GM18505 (cell line): ENCODE data around the gene EEF1AKMT2.

Source experiments
- ATAC-seq: cut with Tn5 transposase; IDR thresholded peaks from one replicate; pipeline ENCODE4 v1.9.1; 2021; ENCODE audit not compliant: unreplicated experiment
- POLR2A ChIP-seq: IDR thresholded peaks from 4 replicates; pipeline ENCODE4 v1.6.1; 2011; ENCODE audit warnings: borderline replicate concordance; ENCODE audit not compliant: insufficient read depth, insufficient read length; ENCODE audit errors: extremely low read depth

Gene EEF1AKMT2

DNA sequence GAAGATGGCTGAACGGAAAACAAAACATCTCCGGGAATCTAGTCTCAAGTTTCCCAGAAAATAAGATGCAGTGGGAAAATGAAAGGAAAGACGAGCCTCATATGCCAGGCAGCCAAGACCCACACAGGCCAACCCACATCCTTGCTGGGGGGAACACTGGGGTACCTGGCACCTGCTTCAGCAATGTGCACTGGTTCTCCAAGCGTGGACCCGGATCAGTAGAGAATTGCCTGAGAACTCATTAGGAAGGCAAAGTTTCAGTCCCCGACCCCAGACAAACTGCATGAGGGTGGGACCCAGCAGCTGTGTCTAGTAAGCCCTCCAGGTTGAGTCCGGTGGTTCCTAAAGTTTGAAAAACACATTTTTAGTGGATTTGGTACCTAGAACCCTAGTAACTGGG lies 65.9 kb downstream of the EEF1AKMT2 start:
- no peak for TF ChIP-seq POLR2A
- ATAC-seq = no peak

DNA sequence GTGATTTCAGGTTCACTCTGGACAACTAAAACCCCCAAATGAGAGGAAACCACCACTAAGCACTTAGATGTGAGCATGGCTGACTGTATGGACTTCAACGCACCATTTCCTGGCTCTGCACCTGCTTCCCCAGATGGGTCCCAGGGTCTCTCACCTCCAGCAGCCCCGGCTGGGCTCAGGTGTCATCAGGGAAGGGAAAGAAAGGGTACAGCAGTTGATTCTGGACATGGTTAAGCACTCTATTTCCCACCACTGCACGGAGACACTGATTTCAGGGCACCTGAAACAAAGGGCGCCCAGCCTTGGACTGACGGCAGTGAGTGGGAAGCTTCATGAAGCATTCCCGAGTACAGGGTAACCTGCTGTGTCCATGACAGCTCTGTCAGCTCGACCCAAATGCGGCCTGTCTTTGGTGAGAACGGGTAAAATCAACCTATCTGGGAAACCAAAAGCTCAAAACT lies 66.5 kb downstream of the EEF1AKMT2 start:
- no peak for ATAC-seq
- TF ChIP-seq POLR2A = no peak

DNA sequence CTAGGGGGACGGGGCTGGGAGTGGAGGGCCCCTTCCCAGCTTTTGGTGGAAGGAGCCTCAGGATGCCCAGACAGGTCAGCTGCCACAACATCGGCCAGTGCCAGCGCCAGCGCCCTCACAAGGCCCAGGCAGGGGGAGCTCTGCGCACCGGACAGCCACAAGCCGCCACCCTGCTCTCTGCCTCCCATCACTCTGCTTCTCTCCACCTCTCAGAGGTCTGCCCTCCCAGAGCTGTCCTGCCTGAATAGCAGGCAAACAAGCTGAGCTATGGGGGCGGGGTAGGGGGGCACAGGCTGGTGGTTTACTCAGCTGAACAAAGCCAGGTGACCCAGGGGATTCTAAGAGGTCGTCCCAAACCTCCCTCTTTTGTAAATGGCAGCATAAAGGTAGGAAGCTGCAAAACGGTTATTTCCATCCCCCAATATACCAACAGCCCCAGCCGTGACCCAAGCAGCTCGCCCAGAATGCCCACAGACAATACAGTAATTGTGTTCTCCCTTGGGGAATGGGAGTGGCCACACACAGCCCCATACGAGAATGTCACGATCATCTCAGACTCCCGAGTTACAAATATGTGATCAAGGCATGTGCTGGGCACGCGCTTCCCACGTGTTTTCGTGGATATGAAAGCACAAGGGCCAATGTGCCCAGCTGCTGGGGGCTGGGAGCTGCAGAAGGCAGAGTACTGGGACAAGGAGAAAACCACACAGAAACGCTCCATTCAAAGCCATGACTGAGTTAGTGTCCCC lies 67.2 kb downstream of the EEF1AKMT2 start:
- ATAC-seq = no peak
- TF ChIP-seq POLR2A = no peak

DNA sequence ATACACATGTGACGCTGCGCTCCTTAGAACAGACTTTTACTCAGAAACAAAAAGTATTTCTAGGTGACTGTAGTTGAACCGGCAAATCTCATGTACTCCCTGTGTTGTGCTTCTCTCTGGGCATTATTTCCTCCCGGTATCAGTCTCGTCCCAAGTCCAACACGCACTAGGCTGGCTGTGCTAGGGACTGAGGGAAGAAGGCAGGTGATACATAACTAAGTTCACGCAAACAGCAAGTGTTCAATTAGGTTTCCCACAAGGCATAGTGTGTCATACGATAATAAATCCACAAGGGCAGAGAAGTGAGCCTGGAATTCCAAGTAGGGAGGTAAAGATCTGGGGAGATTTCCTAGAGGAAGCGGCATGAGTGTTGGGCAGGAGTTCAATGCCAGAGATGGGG lies 67.9 kb downstream of the EEF1AKMT2 start:
- TF ChIP-seq POLR2A = no peak
- ATAC-seq = no peak

DNA sequence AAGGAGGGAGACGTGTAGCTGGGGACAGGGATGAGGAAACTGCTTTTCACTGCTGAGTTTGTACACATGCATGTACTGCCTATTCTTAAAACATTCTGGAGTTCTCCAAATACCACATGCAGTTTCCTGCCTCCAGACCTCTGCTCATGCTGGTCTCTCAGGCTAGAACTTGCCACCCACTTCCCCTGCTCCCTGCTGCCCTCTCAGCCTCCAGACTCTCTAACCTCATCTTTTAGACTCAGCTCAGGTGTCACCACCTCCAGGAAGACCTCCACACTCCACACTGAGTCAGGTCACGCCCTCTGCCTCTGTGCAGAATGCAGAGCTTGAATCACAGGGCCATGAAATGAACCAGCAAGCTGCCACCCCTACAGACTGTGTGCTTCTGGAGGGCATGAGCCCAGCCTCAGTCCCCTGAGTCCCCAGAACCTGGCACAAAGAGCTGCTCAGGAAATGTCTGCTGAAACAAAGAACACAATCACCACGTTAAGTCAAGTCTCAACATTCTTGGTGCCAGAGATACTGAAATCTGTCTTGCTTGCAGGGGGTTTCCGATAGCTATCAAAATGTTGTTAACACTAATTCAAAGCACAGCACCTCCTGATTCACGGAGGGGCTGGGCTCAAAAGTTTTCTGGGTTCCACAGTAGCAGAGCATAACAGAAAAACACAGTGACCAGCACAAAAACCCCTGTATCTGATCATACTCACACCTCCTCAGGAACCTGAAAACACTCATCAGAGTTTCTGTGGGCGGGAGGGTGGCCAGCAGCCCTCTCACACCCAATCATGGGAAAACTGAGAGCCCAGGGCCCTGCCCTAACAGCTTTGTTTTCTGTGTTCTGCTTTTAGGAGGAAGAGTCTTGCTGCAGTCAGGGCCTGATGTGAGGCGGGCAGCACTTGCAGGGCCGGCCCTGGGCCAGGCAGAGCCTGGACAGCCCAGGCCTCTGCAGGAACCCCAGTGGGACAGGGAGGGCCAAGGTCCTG lies 68.6 kb downstream of the EEF1AKMT2 start:
- ATAC-seq = peak; percentile 61
- peak; percentile 65 for TF ChIP-seq POLR2A

DNA sequence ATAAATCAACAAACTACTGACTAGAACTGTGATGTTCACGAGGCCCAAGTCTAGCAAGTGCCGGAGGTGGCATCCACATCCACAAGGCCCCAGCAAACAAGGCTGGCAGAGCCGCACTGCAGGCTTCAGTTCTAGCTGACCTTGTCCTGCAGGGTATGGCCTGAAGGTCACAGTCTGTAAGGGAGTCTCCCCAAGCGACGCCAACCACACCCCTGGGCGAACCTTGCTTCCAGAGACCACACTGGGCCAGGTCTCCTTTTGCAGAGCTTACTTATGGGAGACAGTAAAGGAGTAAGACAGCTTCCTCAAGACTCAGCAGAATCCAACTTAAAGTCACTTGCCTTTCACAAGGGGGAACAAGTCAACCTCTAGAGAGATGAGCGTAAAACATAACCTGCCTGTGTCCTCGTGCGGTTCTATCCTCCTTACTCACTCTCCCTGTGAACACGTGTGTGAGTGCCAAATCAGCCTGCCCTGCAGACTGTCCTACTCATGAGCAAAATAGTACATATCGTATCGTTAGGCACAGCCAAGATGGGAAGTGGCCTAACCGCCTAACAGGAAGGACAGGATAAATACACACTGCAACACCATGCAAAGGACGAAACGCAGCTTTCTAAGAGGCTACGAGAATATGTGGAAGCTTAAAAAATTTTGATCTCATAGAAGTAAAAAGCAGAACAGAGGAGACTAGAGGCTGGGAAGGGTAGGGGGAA lies 70.2 kb downstream of the EEF1AKMT2 start:
- no peak for TF ChIP-seq POLR2A
- ATAC-seq = no peak

DNA sequence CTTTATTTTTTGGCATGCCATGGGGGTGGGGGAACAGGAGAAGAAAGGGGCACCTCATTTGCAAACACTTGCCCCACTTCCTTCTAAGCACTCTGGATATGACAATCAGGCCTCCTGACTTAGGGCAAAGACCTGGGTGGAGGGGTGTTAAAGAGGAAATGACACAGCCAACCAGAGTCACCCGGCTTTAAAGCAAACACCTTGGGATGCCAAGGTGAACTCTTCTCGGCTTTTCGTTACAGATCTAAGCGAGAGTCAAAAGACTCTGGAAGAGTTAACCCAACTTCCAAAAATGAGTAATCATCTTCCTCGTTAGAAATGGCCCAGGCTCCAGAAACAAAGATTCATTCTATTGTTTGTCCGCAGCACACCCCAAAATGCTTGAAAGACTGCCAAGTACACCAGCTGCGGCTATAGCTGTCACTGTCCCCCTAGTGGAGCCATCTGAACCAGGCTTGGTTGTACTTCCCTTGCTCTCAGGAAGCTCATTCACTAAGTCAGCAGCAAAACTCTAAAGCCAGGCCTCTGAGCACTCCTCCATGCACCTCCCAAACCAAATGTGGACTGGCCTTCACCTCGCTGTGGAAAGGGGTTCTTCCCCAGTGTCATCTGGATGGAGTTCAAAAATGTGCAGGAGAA lies 72.4 kb downstream of the EEF1AKMT2 start:
- TF ChIP-seq POLR2A = peak; percentile 45
- peak; percentile 40 for ATAC-seq

DNA sequence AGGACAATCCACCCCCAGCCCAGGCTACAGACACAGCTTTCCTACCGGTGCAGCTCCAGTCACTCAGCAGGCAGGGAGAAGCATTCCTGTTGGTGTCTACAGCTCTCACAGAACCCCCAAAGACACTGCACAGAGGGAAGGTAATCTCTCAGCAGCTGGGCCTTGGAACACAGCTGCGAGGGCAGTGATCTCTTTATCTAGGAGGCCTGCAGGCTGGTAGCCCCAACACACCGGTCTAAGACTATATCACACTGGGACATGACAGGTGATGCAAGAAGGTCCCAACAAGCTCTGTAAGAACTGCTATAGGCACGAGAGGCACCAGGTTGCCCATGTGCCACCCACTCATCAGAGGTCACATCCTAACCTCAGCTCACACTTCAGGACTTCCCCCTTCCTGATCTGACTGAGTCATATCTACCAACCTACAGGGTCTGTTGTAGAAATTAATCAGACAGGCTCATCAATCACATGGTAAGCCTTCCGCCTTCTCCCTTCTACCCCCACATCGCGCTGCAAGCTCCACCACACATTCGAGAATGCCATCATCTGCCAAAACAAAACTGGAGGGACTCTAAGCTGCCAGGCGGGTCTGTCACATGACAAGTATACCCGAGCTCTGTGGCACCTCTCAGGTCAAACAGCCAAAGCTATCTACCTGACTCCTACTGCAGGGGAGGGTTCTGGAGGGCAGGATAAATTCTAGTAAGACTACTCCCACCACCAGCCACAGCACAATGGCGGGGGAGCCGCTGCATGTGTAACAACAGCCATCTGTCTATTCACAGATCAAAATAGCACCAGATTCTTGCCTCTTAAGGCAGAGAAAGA lies 73.6 kb downstream of the EEF1AKMT2 start:
- ATAC-seq = peak; percentile 54
- peak; percentile 50 for TF ChIP-seq POLR2A

DNA sequence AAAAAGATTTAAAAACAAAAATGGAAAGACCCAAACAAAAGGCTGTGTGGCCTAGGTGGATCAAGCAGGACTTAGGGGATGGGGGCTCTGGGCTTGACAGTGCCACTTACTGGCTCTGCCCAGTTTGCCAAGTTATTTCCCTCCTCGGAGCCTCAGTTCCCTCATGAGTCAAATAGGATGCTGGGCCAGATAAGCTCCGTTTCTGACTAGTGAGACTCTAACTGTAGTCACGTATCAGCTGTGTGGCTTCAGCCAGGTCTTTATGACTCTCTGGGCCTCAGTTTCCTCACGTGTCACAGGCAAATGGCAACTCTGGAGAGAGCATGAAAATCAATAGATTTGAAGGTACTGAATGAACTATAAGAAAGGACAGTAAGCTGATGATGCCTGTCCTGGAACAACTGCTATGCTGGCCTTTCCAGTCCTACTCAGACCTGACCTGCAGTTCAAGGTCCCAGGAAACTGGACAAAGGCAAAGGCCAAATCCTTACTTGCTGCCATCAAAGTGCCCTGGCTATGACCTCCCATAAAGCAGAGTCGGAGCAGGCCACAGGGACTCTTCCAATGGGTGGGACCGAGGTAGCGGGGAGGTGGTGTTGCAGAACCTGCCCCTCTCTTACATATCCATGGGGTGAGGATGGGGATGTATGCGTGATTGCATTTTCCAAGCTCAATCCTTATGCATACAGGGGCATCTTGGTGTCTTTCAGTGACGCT lies 74.5 kb downstream of the EEF1AKMT2 start:
- no peak for ATAC-seq
- no peak for TF ChIP-seq POLR2A

DNA sequence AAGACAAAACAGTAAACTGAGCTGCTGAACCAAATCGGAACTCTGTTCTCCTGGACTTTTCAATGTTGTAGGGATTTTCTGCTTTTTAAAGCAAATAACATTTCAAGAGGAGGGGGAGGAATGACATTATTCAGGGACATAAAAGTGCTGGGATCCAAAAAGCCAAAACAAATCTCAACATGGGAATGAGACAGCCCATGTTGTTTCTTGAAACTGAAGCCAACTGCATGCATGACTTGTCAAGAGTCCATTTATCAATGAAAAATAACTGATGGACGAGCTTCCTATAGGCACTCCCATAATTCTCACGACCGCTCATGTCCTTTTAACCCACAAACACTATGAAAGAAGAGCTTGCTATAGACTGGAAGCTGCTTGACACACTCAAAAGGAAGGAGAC lies 75.3 kb downstream of the EEF1AKMT2 start:
- ATAC-seq = no peak
- TF ChIP-seq POLR2A = no peak

DNA sequence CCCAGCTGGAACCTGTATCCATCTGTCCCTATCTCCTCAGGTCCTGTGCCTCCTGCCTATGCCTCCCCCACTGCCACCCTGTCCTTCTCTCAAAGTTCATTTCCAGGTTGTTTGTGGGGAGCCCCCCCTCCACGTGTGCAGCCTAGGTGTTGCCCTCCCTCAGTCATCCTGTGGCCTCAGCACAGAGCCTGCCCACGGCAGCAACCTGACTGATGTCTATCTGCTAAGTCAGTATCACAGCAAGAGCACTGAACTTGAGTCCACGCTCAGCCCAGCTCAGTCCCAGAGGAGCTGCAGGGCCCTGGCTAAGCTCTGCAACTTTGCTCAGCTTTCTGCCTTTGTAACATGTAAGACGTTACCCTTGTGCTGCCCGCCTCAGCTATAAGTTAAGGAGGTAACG lies 76.2 kb downstream of the EEF1AKMT2 start:
- ATAC-seq = no peak
- no peak for TF ChIP-seq POLR2A

DNA sequence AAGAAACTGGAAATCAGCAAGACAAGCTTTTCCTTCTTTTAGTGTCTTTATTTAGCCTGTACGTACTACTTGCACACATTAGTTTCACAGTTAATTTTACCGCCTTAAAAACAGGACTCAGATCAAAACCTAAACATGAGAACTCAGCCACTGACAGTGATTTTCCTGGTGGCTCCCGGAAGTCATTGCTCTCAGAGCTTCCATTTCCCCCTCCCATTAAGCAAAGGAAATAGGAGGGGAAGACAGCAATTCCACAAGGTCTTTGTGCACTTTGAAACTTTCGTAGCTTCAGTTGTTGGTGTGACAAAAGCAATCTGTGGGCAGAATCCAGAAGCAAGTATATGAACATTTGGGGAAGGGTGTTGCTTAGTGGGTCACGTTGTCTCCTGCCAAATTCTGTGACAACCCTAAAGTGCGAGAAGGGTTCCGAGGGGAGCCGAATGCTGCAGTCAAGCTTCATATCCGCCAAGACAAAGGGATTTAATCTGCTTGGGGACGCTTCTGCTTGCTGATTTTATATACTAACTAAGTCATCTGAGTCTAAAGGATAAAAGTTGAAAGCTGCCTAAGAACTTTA lies 77.9 kb downstream of the EEF1AKMT2 start:
- TF ChIP-seq POLR2A = no peak
- no peak for ATAC-seq
